GM12878 (cell line): ENCODE results near the gene LHX2. TPM values are rescaled to one million over a fixed set of nuclear protein-coding genes. Genes with fewer than 3 reads are reported as not detected.

Source experiments
- ATAC-seq: fragments of 200-7000 bp; cut with Tn5 transposase; 3 replicates; pipeline ENCODE4 v1.9.1; 2020; ENCODE audit warnings: mild to moderate bottlenecking, moderate library complexity
- BruUV-seq: library from RNA; stranded (reverse); fragments of 400-500 nt; replicated peaks from 2 replicates; lab custom pipeline; 2021; lab: Mats Ljungman, UMichigan
- CTCF ChIA-PET: fragments of 300-600 bp; sonication (Branson Sonifier 250); formaldehyde crosslinking; extraction: SDS; loops from one replicate; lab custom pipeline; 2021; ENCODE audit warnings: inconsistent platforms; lab: Yijun Ruan, JAX
- POLR2A ChIA-PET: fragments of 350-600 bp; formaldehyde crosslinking; extraction: SDS; loops from one replicate; lab custom pipeline; 2021; ENCODE audit warnings: inconsistent platforms; lab: Charles Lee
- RAD21 ChIA-PET: fragments of 300-600 bp; sonication (Branson Sonifier 250); formaldehyde crosslinking; loops from one replicate; lab custom pipeline; 2023; ENCODE audit warnings: antibody characterized with exemption; ENCODE audit not compliant: unreplicated experiment; lab: Charles Lee
- SMC1A ChIA-PET: fragments of 300-600 bp; sonication (Branson Sonifier 250); formaldehyde crosslinking; loops from one replicate; lab custom pipeline; 2023; ENCODE audit not compliant: unreplicated experiment, uncharacterized antibody; lab: Charles Lee
- DNase-seq: peaks from one replicate; pipeline ENCODE4 v3.0.0-alpha.2; 2011; ENCODE audit warnings: low read depth, low spot score
- FAIRE-seq: peaks from 3 replicates; lab custom pipeline; 2011; peaks lifted over from hg19 to GRCh38; lab: Jason Lieb, UNC
- H2AFZ ChIP-seq: 2 replicates; pipeline ENCODE4 v1.6.0; 2011; ENCODE audit warnings: low read depth, low read length, control low read depth; ENCODE audit not compliant: control insufficient read depth
- H3K27ac ChIP-seq: 2 replicates; pipeline ENCODE4 v1.5.1; 2011; ENCODE audit warnings: control low read depth; ENCODE audit not compliant: control insufficient read depth, insufficient read depth
- H3K27me3 ChIP-seq, 2 experiments: replicated peaks in 1 of 2; 2 replicates each; pipeline versions ENCODE4 v1.6.0 to v1.6.1; 2011; ENCODE audit warnings: low read length in 1 of 2; ENCODE audit not compliant: control insufficient read depth in 2 of 2, insufficient read depth in 2 of 2
- H3K36me3 ChIP-seq, 2 experiments: 2 replicates each; pipeline ENCODE4 v1.5.1; 2011; ENCODE audit warnings: low read length in 1 of 2; ENCODE audit not compliant: control insufficient read depth in 2 of 2, insufficient read depth in 2 of 2
- H3K4me1 ChIP-seq: 2 replicates; pipeline ENCODE4 v1.6.1; 2011; ENCODE audit warnings: mild to moderate bottlenecking, low read length, moderate library complexity, mixed read lengths; ENCODE audit not compliant: control insufficient read depth, insufficient read depth
- H3K4me2 ChIP-seq: 2 replicates; pipeline ENCODE4 v1.6.0; 2011; ENCODE audit warnings: control low read depth; ENCODE audit not compliant: control insufficient read depth, insufficient read depth
- H3K4me3 ChIP-seq: fragments of 200-600 bp; sonication (generic); 2 replicates; pipeline ENCODE4 v1.5.1; 2016
- H3K79me2 ChIP-seq: 2 replicates; pipeline ENCODE4 v1.6.0; 2011; ENCODE audit warnings: low read length; ENCODE audit not compliant: control insufficient read depth, insufficient read depth
- H3K9ac ChIP-seq: 2 replicates; pipeline ENCODE4 v1.8.0; 2011; ENCODE audit warnings: low read length, control low read depth, mixed read lengths; ENCODE audit not compliant: control insufficient read depth, insufficient read depth
- H3K9me3 ChIP-seq: replicated peaks from 3 replicates; pipeline ENCODE4 v1.5.1; 2011; ENCODE audit warnings: mild to moderate bottlenecking, low read length; ENCODE audit not compliant: control insufficient read depth, insufficient read depth
- H4K20me1 ChIP-seq: 2 replicates; pipeline ENCODE4 v1.6.0; 2011; ENCODE audit not compliant: control insufficient read depth, insufficient read depth
- BMI1 ChIP-seq: fragments of 450-650 bp; IDR thresholded peaks from 2 replicates; pipeline ENCODE4 v1.6.1; 2016; ENCODE audit warnings: mild to moderate bottlenecking, moderate library complexity, borderline replicate concordance
- DPF2 ChIP-seq: fragments of 450-650 bp; IDR thresholded peaks from 2 replicates; pipeline ENCODE4 v1.6.1; 2017; ENCODE audit warnings: mild to moderate bottlenecking
- EED ChIP-seq: sonication (generic); IDR thresholded peaks from 2 replicates; pipeline ENCODE4 v1.6.1; 2016; ENCODE audit warnings: antibody characterized with exemption, low read depth
- EZH2 ChIP-seq: IDR thresholded peaks from 2 replicates; pipeline ENCODE4 v1.6.1; 2012; ENCODE audit warnings: low read depth, mild to moderate bottlenecking, control low read depth, inconsistent platforms, low read length, borderline replicate concordance; ENCODE audit not compliant: control insufficient read depth
- GATAD2B ChIP-seq: fragments of 450-650 bp; conservative IDR thresholded peaks from 2 replicates; pipeline ENCODE4 v1.6.1; 2017; ENCODE audit warnings: low read depth, mild to moderate bottlenecking, moderate library complexity
- KLF5 ChIP-seq: fragments of 450-650 bp; IDR thresholded peaks from 2 replicates; pipeline ENCODE4 v1.6.1; 2014; ENCODE audit warnings: mild to moderate bottlenecking; ENCODE audit not compliant: partially characterized antibody
- MEF2B ChIP-seq: fragments of 450-650 bp; IDR thresholded peaks from 2 replicates; pipeline ENCODE4 v1.6.1; 2018; ENCODE audit warnings: mild to moderate bottlenecking, moderate library complexity; ENCODE audit not compliant: partially characterized antibody, poor library complexity, severe bottlenecking
- MTA2 ChIP-seq: fragments of 450-650 bp; IDR thresholded peaks from 2 replicates; pipeline ENCODE4 v1.6.1; 2016; ENCODE audit warnings: low read depth, mild to moderate bottlenecking, moderate library complexity
- NFXL1 ChIP-seq: fragments of 450-650 bp; IDR thresholded peaks from 2 replicates; pipeline ENCODE4 v1.6.1; 2017; ENCODE audit warnings: antibody characterized with exemption, mild to moderate bottlenecking, borderline replicate concordance
- SP1 ChIP-seq: IDR thresholded peaks from one replicate; pipeline ENCODE4 v1.6.1; 2011; ENCODE audit warnings: low read depth, low read length
- WGBS: methylation state at CpG from one replicate; pipeline ENCODE4 v1.1.6; 2016; ENCODE audit warnings: low lambda C conversion rate; ENCODE audit not compliant: insufficient replicate concordance, insufficient coverage; ENCODE audit errors: missing lambda C conversion rate; 5-methylcytosine and 5-hydroxymethylcytosine counted together
- in situ Hi-C: fragments of 300-500 bp; cut with MboI; formaldehyde crosslinking; loops from 9 replicates; pipeline ENCODE4 v1.14.3; 2018; ENCODE audit warnings: mixed read lengths
- intact Hi-C: fragments of 100-400 bp; cut with micrococcal nuclease; formaldehyde crosslinking; loops from one replicate; pipeline ENCODE4 v1.14.2; 2022; ENCODE audit not compliant: unreplicated experiment
- polyA plus RNA-seq, 11 experiments: library from polyadenylated mRNA; depleted of rRNA in 4 of 11; unstranded in 6 of 11; stranded (reverse) in 5 of 11; fragments of >200 nt; fragmentation: Nextera tagmentation in 4 of 11; fragmentation: Illumina TruSeq in 1 of 11; extraction: Ambion mirVana in 4 of 11; extraction: Trizol in 1 of 11; gene quantifications; 1 replicate in 1 of 11; 2 replicates in 10 of 11; pipeline versions ENCODE4 v1.2.1 to v1.2.3, GENCODE V29; 2011 to 2016; ENCODE audit warnings: inconsistent platforms in 2 of 11, missing spikeins in 2 of 11, low read depth in 1 of 11
- total RNA-seq, 4 experiments: library from RNA; depleted of rRNA in 3 of 4; stranded (reverse); fragments of >200 nt in 3 of 4; fragmentation: Illumina TruSeq in 1 of 4; extraction: Trizol in 1 of 4; gene quantifications; 2 replicates each; pipeline versions ENCODE4 v1.2.1 to v1.2.3, GENCODE V29; 2013 to 2021
- TF ChIP-seq, protein P1 (sequence below): IDR thresholded peaks from 2 replicates; pipeline ENCODE4 v1.6.1; 2011; ENCODE audit warnings: mild to moderate bottlenecking, low read depth, low read length, moderate library complexity; ENCODE audit not compliant: insufficient replicate concordance
- TF ChIP-seq, protein P2 (sequence below): fragments of 150-350 bp; IDR thresholded peaks from 2 replicates; pipeline ENCODE4 v1.6.1; 2016; ENCODE audit warnings: low read depth, low read length
- TF ChIP-seq, protein P3 (sequence below): IDR thresholded peaks from 2 replicates; pipeline ENCODE4 v1.6.1; 2011; ENCODE audit warnings: borderline replicate concordance, low read depth, mild to moderate bottlenecking, moderate library complexity, low read length; ENCODE audit not compliant: insufficient read depth, poor library complexity, severe bottlenecking
- TF ChIP-seq, protein P4 (sequence below): IDR thresholded peaks from 2 replicates; pipeline ENCODE4 v1.6.1; 2012; ENCODE audit warnings: low read depth, low read length, improper control_type of control experiment

LHX2 gene
- total and polyA plus RNA-seq, 10 of the 15 experiments (the other 5 are each of a cell fraction or from before 2014, with no cell fraction given) = 0.82 to 69.8 (median 5.3) TPM

DNA sequence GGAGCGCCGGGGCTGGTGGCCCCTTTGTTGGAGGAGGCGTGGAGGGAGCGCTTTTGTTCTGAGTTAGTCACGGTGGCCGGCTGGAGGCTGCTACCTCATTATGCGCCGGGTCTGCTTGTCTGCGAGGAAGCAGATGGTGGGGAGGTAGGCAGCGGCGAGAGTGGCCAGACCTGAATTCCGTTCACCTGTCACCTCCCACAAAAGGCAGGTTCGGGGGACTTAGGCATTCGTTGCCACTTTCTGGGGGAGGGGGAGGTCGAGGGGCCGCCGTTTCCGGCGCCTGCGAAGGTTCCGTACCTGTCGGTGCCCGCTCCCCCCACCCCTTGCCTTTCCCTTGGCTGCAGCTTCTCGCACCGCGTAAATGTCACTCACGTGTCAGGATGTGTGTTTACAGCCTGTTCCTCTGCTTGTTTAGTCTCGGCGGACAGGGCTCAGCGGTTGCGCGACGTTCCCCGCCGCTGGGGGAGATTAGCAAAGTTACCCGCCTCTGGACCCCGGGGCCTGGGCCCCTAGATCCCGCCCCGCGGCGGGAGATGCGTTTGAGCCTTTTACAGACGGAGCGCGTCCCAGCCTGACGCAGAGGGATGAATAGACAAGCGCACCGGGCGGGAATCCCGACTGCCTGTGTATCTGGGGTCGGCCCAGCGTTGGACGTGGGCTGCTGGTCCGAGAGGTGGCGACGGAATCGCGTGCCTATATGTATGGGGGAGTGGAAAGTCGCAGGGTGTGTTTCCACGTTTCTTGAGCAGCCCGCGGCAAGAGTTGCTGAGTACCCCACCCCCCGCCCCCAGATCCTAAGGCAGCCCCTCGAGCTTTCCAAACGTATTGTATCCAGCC, 2.7 kb upstream of the LHX2 start:
- SMC1A ChIA-PET = interaction anchor here (1.0 to 2.0 kb wide), 2 partner anchors 11 to 12 kb away, joined by 5 to 11 read pairs; no protein-coding TSS in a partner anchor
- H3K27ac ChIP-seq = no peak overlapping the region
- no TSS peak for BruUV-seq
- DNase-seq = no peak
- peaks cover 25% of the 10 kb centered on the region for H3K4me1 ChIP-seq
- no peaks in the 10 kb centered on the region; the same call in 1 of the 2 replicates for H3K79me2 ChIP-seq
- peaks cover 4% of the 10 kb centered on the region; the same call in 1 of the 2 replicates for H4K20me1 ChIP-seq
- RAD21 ChIA-PET = interaction anchor here (1.7 to 7.4 kb wide), 2 partner anchors 12 to 68 kb away, joined by 5 to 52 read pairs; no protein-coding TSS in a partner anchor
- no peak overlapping the region for H2AFZ ChIP-seq
- H3K9ac ChIP-seq = no peak overlapping the region
- intact Hi-C loops (no loop called here), in situ Hi-C loops (no loop called here)
- no peak for FAIRE-seq
- H3K36me3 ChIP-seq = no peaks in the 10 kb centered on the region
- H3K4me3 ChIP-seq = peak overlapping the region; percentile 44; the same call in 1 of the 2 replicates
- peaks cover 0 to 50% of the 10 kb centered on the region in 2 experiments; a peak in 3 of 4 replicates for H3K27me3 ChIP-seq
- H3K4me2 ChIP-seq = peak overlapping the region; percentile 79
- POLR2A ChIA-PET = interaction anchor here (0.6 to 1.2 kb wide), 2 partner anchors 8 to 10 kb away, joined by 3 to 4 read pairs; no protein-coding TSS in a partner anchor
- 12% methylated on average over 63 of the region's 65 CpGs for WGBS
- no peaks in the 10 kb centered on the region; the same call in 2 of the 3 replicates for H3K9me3 ChIP-seq
- peak; percentile 23 for ATAC-seq
- CTCF ChIA-PET = interaction anchor here (0.6 kb wide), 1 partner anchor 77 kb away, joined by 3 read pairs; no protein-coding TSS in a partner anchor
- TF ChIP-seq, protein P1, sequence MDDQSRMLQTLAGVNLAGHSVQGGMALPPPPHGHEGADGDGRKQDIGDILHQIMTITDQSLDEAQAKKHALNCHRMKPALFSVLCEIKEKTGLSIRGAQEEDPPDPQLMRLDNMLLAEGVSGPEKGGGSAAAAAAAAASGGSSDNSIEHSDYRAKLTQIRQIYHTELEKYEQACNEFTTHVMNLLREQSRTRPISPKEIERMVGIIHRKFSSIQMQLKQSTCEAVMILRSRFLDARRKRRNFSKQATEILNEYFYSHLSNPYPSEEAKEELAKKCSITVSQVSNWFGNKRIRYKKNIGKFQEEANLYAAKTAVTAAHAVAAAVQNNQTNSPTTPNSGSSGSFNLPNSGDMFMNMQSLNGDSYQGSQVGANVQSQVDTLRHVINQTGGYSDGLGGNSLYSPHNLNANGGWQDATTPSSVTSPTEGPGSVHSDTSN = peak; percentile 23
- peak; percentile 3; the same call in 1 of the 2 replicates for TF ChIP-seq EED
- no peak for TF ChIP-seq SP1
- 0 out of 2 replicates have a peak, but pooled peaks have one; percentile 23 for TF ChIP-seq EZH2
- TF ChIP-seq KLF5 = no peak
- no peak for TF ChIP-seq BMI1
- TF ChIP-seq, protein P2, sequence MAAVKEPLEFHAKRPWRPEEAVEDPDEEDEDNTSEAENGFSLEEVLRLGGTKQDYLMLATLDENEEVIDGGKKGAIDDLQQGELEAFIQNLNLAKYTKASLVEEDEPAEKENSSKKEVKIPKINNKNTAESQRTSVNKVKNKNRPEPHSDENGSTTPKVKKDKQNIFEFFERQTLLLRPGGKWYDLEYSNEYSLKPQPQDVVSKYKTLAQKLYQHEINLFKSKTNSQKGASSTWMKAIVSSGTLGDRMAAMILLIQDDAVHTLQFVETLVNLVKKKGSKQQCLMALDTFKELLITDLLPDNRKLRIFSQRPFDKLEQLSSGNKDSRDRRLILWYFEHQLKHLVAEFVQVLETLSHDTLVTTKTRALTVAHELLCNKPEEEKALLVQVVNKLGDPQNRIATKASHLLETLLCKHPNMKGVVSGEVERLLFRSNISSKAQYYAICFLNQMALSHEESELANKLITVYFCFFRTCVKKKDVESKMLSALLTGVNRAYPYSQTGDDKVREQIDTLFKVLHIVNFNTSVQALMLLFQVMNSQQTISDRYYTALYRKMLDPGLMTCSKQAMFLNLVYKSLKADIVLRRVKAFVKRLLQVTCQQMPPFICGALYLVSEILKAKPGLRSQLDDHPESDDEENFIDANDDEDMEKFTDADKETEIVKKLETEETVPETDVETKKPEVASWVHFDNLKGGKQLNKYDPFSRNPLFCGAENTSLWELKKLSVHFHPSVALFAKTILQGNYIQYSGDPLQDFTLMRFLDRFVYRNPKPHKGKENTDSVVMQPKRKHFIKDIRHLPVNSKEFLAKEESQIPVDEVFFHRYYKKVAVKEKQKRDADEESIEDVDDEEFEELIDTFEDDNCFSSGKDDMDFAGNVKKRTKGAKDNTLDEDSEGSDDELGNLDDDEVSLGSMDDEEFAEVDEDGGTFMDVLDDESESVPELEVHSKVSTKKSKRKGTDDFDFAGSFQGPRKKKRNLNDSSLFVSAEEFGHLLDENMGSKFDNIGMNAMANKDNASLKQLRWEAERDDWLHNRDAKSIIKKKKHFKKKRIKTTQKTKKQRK = no peak
- TF ChIP-seq, protein P3, sequence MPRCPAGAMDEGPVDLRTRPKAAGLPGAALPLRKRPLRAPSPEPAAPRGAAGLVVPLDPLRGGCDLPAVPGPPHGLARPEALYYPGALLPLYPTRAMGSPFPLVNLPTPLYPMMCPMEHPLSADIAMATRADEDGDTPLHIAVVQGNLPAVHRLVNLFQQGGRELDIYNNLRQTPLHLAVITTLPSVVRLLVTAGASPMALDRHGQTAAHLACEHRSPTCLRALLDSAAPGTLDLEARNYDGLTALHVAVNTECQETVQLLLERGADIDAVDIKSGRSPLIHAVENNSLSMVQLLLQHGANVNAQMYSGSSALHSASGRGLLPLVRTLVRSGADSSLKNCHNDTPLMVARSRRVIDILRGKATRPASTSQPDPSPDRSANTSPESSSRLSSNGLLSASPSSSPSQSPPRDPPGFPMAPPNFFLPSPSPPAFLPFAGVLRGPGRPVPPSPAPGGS = no peak
- 0 out of 2 replicates have a peak, but pooled peaks have one; percentile 30 for TF ChIP-seq DPF2
- TF ChIP-seq NFXL1 = no peak
- peak; percentile 31; the same call in 1 of the 2 replicates for TF ChIP-seq MTA2
- TF ChIP-seq, protein P4, sequence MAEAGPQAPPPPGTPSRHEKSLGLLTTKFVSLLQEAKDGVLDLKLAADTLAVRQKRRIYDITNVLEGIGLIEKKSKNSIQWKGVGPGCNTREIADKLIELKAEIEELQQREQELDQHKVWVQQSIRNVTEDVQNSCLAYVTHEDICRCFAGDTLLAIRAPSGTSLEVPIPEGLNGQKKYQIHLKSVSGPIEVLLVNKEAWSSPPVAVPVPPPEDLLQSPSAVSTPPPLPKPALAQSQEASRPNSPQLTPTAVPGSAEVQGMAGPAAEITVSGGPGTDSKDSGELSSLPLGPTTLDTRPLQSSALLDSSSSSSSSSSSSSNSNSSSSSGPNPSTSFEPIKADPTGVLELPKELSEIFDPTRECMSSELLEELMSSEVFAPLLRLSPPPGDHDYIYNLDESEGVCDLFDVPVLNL = no peak
- peak; percentile 30 for TF ChIP-seq MEF2B
- TF ChIP-seq GATAD2B = 0 out of 2 replicates have a peak, but pooled peaks have one; percentile 35
